MM.1S (cell line): ENCODE data around the gene FGR.

ENCODE experiments used
- EZH2phosphoT487 ChIP-seq: fragments of 300-600 bp; sonication (generic); IDR thresholded peaks from 2 replicates; pipeline ENCODE4 v1.6.1; 2018; ENCODE audit warnings: antibody characterized with exemption, low read length
- TF ChIP-seq, protein P1 (sequence below): fragments of 300-600 bp; sonication (generic); IDR thresholded peaks from 2 replicates; pipeline ENCODE4 v1.5.1; 2016; ENCODE audit warnings: antibody characterized with exemption, low read length, mixed read lengths

DNA sequence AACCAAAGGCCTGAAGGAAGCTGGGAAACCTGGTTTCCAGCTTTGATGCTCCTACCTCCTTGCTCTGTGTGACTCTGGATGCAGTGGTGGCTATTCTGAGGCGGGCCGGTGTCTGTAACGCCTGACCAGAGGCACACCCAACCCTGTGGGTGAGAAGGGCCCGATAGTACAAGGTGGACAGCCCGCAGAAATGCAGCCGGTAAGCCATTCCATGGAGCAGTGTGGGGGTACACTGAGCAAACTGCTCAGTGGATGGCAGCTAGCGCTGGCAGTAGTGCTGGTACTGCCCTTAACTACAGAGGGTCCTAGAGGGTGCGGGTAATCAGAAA is 67.0 kb downstream of the FGR start:
- TF ChIP-seq, protein P1, sequence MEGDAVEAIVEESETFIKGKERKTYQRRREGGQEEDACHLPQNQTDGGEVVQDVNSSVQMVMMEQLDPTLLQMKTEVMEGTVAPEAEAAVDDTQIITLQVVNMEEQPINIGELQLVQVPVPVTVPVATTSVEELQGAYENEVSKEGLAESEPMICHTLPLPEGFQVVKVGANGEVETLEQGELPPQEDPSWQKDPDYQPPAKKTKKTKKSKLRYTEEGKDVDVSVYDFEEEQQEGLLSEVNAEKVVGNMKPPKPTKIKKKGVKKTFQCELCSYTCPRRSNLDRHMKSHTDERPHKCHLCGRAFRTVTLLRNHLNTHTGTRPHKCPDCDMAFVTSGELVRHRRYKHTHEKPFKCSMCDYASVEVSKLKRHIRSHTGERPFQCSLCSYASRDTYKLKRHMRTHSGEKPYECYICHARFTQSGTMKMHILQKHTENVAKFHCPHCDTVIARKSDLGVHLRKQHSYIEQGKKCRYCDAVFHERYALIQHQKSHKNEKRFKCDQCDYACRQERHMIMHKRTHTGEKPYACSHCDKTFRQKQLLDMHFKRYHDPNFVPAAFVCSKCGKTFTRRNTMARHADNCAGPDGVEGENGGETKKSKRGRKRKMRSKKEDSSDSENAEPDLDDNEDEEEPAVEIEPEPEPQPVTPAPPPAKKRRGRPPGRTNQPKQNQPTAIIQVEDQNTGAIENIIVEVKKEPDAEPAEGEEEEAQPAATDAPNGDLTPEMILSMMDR: no peak
- no peak for TF ChIP-seq EZH2phosphoT487
